Liver (tissue), 9 donors: Measurements from ENCODE around the gene ITGA11. TPM values are rescaled to one million over a fixed set of nuclear protein-coding genes. Genes with fewer than 3 reads are reported as not detected.

Source experiments
- DNase-seq: peaks from one replicate; pipeline ENCODE4 v3.0.0-alpha.2; 2017; ENCODE audit warnings: low spot score
- H3K27ac ChIP-seq, 2 donors: one replicate each; pipeline ENCODE4 v1.7.0; 2013; ENCODE audit warnings: inconsistent platforms in 2 of 2, low read length in 2 of 2, control low read depth in 1 of 2, low read depth in 1 of 2, mild to moderate bottlenecking in 1 of 2
- H3K27me3 ChIP-seq, 4 donors: one replicate each; pipeline versions ENCODE4 v1.6.1 to v1.7.0; 2013; ENCODE audit warnings: low read length in 3 of 4, inconsistent platforms in 1 of 4, mild to moderate bottlenecking in 1 of 4, moderate library complexity in 1 of 4; ENCODE audit not compliant: control insufficient read depth in 4 of 4, insufficient read depth in 4 of 4
- H3K36me3 ChIP-seq, 4 donors: one replicate each; pipeline versions ENCODE4 v1.6.1 to v1.7.0; 2013; ENCODE audit warnings: low read length in 3 of 4, mild to moderate bottlenecking in 3 of 4, low read depth in 1 of 4, moderate library complexity in 1 of 4; ENCODE audit not compliant: control insufficient read depth in 4 of 4, insufficient read depth in 3 of 4
- H3K4me1 ChIP-seq, 4 donors: one replicate each; pipeline versions ENCODE4 v1.6.1 to v1.7.0; 2013; ENCODE audit warnings: low read length in 3 of 4, mild to moderate bottlenecking in 3 of 4, moderate library complexity in 1 of 4; ENCODE audit not compliant: control insufficient read depth in 4 of 4, insufficient read depth in 4 of 4
- H3K4me3 ChIP-seq, 3 donors: one replicate each; pipeline versions ENCODE4 v1.6.1 to v1.7.0; 2013; ENCODE audit warnings: low read length in 3 of 3, control low read depth in 1 of 3, low read depth in 1 of 3, mild to moderate bottlenecking in 1 of 3
- H3K9ac ChIP-seq, 2 donors: one replicate each; pipeline ENCODE4 v1.7.0; 2013; ENCODE audit warnings: low read length in 2 of 2, mild to moderate bottlenecking in 2 of 2, moderate library complexity in 2 of 2, control low read depth in 1 of 2, low read depth in 1 of 2
- H3K9me3 ChIP-seq, 4 donors: one replicate each; pipeline versions ENCODE4 v1.6.1 to v1.7.0; 2013; ENCODE audit warnings: low read length in 3 of 4; ENCODE audit not compliant: control insufficient read depth in 4 of 4
- EGR1 ChIP-seq, 2 donors: IDR thresholded peaks; 2 replicates each; pipeline ENCODE4 v1.6.1; 2016 to 2018; ENCODE audit warnings: antibody characterized with exemption in 2 of 2, low read depth in 2 of 2
- FOXA1 ChIP-seq: IDR thresholded peaks from 2 replicates; pipeline ENCODE4 v1.6.1; 2016; ENCODE audit warnings: antibody characterized with exemption
- FOXA2 ChIP-seq: IDR thresholded peaks from 2 replicates; pipeline ENCODE4 v1.6.1; 2016; ENCODE audit warnings: antibody characterized with exemption
- GABPA ChIP-seq, 2 donors: IDR thresholded peaks in 1 of 2; conservative IDR thresholded peaks in 1 of 2; 2 replicates each; pipeline ENCODE4 v1.6.1; 2016; ENCODE audit warnings: antibody characterized with exemption in 2 of 2, mild to moderate bottlenecking in 1 of 2, moderate library complexity in 1 of 2
- HNF4A ChIP-seq, 2 donors: conservative IDR thresholded peaks; 2 replicates each; pipeline ENCODE4 v1.6.1; 2016; ENCODE audit warnings: antibody characterized with exemption in 2 of 2, mild to moderate bottlenecking in 2 of 2
- HNF4G ChIP-seq: IDR thresholded peaks from 2 replicates; pipeline ENCODE4 v1.6.1; 2016; ENCODE audit warnings: antibody characterized with exemption
- JUND ChIP-seq, 2 donors: IDR thresholded peaks; 2 replicates each; pipeline ENCODE4 v1.6.1; 2016; ENCODE audit warnings: antibody characterized with exemption in 2 of 2
- NR2F2 ChIP-seq: IDR thresholded peaks from 2 replicates; pipeline ENCODE4 v1.6.1; 2016; ENCODE audit warnings: antibody characterized with exemption
- RAD21 ChIP-seq, 2 donors: IDR thresholded peaks; 2 replicates each; pipeline ENCODE4 v1.6.1; 2016; ENCODE audit warnings: antibody characterized with exemption in 2 of 2, mild to moderate bottlenecking in 2 of 2
- RXRA ChIP-seq, 2 donors: IDR thresholded peaks; 2 replicates each; pipeline ENCODE4 v1.6.1; 2017 to 2018; ENCODE audit warnings: antibody characterized with exemption in 2 of 2, mild to moderate bottlenecking in 1 of 2
- YY1 ChIP-seq: IDR thresholded peaks from 2 replicates; pipeline ENCODE4 v1.6.1; 2016; ENCODE audit warnings: antibody characterized with exemption, mild to moderate bottlenecking
- WGBS: extraction: QIAGEN DNeasy Blood & Tissue Kit; methylation state at CpG from one replicate; pipeline ENCODE4 v1.1.7; 2013; 5-methylcytosine and 5-hydroxymethylcytosine counted together
- polyA plus RNA-seq, 2 donors: library from polyadenylated mRNA; stranded (reverse) in 1 of 2; unstranded in 1 of 2; fragments of 200-250 nt in 1 of 2; fragments of >200 nt in 1 of 2; fragmentation: Nextera tagmentation in 1 of 2; extraction: Ambion mirVana in 1 of 2; gene quantifications; one replicate each; pipeline versions ENCODE4 v1.2.1 to v1.2.3, GENCODE V29; 2013 to 2015
- total RNA-seq, 2 donors: library from RNA; depleted of rRNA; stranded (reverse); fragments of >200 nt; gene quantifications; one replicate each; pipeline ENCODE4 v1.2.3, GENCODE V29; 2014
- TF ChIP-seq, protein P1 (sequence below): IDR thresholded peaks from 2 replicates; pipeline ENCODE4 v1.6.1; 2016; ENCODE audit warnings: antibody characterized with exemption
- TF ChIP-seq, protein P2 (sequence below): IDR thresholded peaks from 2 replicates; pipeline ENCODE4 v1.6.1; 2016; ENCODE audit warnings: antibody characterized with exemption, mild to moderate bottlenecking
- donor health status: healthy.
- donor health status: healthy.
- donor health status: healthy.
- donor health status: healthy.
- donor health status: healthy.

ITGA11 gene
- total and polyA plus RNA-seq, 4 donors = 0.32 to 1.0 (median 0.67) TPM

DNA sequence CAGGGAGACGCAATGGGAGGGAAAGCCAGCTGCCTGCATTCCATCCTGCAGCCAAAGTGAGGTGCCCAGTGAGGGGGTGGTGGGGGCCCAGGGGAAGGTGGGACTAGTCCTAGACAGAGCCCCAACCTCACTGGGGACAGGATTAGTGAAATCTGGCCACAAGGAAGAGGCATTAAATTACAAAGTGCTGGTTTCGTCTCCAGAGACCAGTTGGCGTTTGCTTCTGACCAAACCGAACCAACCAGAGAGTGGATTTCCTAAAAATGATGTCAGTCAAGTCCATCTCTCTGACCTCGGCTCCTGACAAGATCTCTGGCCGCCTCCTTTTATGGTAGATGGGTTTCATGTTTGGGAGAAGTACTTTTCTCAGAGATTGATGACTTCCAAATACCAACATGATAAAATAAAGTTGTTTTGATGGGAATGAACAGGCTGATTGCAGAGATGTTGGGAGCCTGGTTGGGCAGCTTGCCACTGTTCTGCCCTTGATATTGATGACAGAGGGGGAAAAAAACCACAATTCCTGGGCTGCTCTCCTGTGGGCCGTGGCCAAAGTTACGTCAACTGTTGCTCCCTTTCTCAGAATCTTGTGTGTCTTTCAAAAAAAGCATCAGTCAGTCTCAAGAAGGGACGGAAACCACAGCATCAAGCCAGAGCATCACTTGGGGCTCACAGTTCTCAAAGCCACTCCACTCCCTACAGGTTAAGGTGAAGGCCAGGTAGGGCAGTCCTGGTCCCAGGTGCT, 24.6 kb downstream of the ITGA11 start:
- 85% methylated on average over 9 of the region's 9 CpGs for WGBS
- no peak overlapping the region for H3K27ac ChIP-seq
- no peaks in the 10 kb centered on the region for H3K4me1 ChIP-seq
- no peaks in the 10 kb centered on the region for H3K36me3 ChIP-seq
- TF ChIP-seq HNF4G (no peak), JUND (IDR thresholded peaks at IDR 0.05) (no peak)
- H3K9ac ChIP-seq = no peak overlapping the region
- no peaks in the 10 kb centered on the region for H3K27me3 ChIP-seq
- H3K9me3 ChIP-seq = peaks cover 0 to 2% (median 0%) of the 10 kb centered on the region in 4 donors
- peak; percentile 3 for DNase-seq
- H3K4me3 ChIP-seq = no peak overlapping the region

DNA sequence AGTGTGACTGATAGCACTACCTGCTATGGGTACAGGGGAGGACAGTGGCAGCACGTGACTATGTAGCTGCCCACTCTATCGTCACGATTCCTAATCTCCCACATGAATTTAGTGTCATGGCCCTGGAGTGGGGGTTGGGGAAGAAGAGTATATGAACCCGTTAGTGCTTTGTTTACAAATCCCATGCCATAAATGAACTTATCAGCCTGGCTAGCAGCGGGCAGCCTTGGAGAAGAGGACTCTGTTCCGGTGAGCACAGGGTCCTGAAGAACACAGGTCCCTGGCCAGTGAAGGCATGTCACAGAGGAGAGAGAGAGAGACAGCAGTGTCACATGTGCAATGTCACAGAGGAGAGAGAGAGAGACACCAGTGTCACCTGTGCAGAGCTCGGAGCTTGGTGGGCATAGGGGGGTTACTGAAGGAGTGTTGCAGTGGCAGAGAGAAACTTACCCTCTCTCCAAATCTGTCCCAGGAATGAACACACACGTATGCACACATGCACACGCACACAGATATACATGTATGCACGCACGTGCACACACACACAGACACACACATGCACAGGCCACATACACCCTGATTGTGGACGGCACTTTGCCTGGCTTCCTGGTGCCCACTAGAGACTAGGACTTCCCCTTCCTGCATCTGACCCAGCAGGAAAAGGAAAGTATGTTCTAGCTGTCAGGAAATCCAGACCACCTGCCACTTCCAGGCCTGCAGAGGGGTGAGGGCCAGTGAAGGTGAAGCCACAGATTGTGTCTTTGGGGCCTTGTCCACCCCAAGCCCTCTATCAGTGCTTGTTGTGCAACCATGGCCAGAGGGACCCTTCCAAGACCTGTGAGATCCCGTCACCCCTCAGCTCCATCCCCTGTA, 26.3 kb downstream of the ITGA11 start:
- no peak overlapping the region for H3K27ac ChIP-seq
- H3K4me1 ChIP-seq = no peaks in the 10 kb centered on the region
- TF ChIP-seq NR2F2 (no peak), FOXA1 (no peak), YY1 (no peak), JUND (IDR thresholded peaks at IDR 0.05) (no peak), FOXA2 (no peak), RAD21 (IDR thresholded peaks at IDR 0.05) (no peak), EGR1 (IDR thresholded peaks at IDR 0.05; ENCODE audit: low read depth in 2 of 2) (no peak), RXRA (IDR thresholded peaks at IDR 0.05) (no peak), GABPA (IDR thresholded peaks at IDR 0.05 in 1 of 2, conservative IDR thresholded peaks at IDR 0.05 in 1 of 2) (no peak), HNF4A (conservative IDR thresholded peaks at IDR 0.05) (no peak)
- TF ChIP-seq, protein P1, sequence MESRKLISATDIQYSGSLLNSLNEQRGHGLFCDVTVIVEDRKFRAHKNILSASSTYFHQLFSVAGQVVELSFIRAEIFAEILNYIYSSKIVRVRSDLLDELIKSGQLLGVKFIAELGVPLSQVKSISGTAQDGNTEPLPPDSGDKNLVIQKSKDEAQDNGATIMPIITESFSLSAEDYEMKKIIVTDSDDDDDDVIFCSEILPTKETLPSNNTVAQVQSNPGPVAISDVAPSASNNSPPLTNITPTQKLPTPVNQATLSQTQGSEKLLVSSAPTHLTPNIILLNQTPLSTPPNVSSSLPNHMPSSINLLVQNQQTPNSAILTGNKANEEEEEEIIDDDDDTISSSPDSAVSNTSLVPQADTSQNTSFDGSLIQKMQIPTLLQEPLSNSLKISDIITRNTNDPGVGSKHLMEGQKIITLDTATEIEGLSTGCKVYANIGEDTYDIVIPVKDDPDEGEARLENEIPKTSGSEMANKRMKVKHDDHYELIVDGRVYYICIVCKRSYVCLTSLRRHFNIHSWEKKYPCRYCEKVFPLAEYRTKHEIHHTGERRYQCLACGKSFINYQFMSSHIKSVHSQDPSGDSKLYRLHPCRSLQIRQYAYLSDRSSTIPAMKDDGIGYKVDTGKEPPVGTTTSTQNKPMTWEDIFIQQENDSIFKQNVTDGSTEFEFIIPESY = no peak
- TF ChIP-seq, protein P2, sequence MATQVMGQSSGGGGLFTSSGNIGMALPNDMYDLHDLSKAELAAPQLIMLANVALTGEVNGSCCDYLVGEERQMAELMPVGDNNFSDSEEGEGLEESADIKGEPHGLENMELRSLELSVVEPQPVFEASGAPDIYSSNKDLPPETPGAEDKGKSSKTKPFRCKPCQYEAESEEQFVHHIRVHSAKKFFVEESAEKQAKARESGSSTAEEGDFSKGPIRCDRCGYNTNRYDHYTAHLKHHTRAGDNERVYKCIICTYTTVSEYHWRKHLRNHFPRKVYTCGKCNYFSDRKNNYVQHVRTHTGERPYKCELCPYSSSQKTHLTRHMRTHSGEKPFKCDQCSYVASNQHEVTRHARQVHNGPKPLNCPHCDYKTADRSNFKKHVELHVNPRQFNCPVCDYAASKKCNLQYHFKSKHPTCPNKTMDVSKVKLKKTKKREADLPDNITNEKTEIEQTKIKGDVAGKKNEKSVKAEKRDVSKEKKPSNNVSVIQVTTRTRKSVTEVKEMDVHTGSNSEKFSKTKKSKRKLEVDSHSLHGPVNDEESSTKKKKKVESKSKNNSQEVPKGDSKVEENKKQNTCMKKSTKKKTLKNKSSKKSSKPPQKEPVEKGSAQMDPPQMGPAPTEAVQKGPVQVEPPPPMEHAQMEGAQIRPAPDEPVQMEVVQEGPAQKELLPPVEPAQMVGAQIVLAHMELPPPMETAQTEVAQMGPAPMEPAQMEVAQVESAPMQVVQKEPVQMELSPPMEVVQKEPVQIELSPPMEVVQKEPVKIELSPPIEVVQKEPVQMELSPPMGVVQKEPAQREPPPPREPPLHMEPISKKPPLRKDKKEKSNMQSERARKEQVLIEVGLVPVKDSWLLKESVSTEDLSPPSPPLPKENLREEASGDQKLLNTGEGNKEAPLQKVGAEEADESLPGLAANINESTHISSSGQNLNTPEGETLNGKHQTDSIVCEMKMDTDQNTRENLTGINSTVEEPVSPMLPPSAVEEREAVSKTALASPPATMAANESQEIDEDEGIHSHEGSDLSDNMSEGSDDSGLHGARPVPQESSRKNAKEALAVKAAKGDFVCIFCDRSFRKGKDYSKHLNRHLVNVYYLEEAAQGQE = no peak
- peaks cover 0 to 2% (median 0%) of the 10 kb centered on the region in 4 donors for H3K9me3 ChIP-seq
- H3K27me3 ChIP-seq = no peaks in the 10 kb centered on the region
- H3K4me3 ChIP-seq = no peak overlapping the region
- no peaks in the 10 kb centered on the region for H3K36me3 ChIP-seq
- 71% methylated on average over 13 of the region's 13 CpGs for WGBS
- H3K9ac ChIP-seq = no peak overlapping the region
- peak; percentile 30 for DNase-seq
